HEK293 (cell line): ENCODE results near the gene NFS1.
"Not testable (repeated sequence)": the region's sequence is repeated elsewhere in the genome, so short reads cannot be mapped to it uniquely, and the experiment has no call there.

Experiments used
- ATF2 ChIP-seq: fragments of 450-650 bp; formaldehyde crosslinking; IDR thresholded peaks from 2 replicates; pipeline ENCODE4 v1.5.1; 2016; ENCODE audit warnings: missing biosample characterization, missing genetic modification characterization, low read depth
- CTCF ChIP-seq: fragments of 450-650 bp; formaldehyde crosslinking; IDR thresholded peaks from 2 replicates; pipeline ENCODE4 v1.5.1; 2016; ENCODE audit warnings: missing biosample characterization, missing genetic modification characterization
- GLI2 ChIP-seq: fragments of 450-650 bp; formaldehyde crosslinking; IDR thresholded peaks from 2 replicates; pipeline ENCODE4; 2017; ENCODE audit warnings: missing biosample characterization, missing genetic modification characterization, low read depth, borderline replicate concordance
- REST ChIP-seq: fragments of 450-650 bp; formaldehyde crosslinking; IDR thresholded peaks from 2 replicates; pipeline ENCODE4 v1.5.1; 2016; ENCODE audit warnings: missing biosample characterization, missing genetic modification characterization
- ZNF132 ChIP-seq: fragments of 450-650 bp; formaldehyde crosslinking; IDR thresholded peaks from 2 replicates; pipeline ENCODE4 v1.5.1; 2017; ENCODE audit warnings: missing biosample characterization, missing genetic modification characterization, borderline replicate concordance
- ZNF416 ChIP-seq: fragments of 450-650 bp; formaldehyde crosslinking; IDR thresholded peaks from 2 replicates; pipeline ENCODE4 v1.5.1; 2016; ENCODE audit warnings: missing biosample characterization, missing genetic modification characterization
- ZNF548 ChIP-seq: fragments of 450-650 bp; formaldehyde crosslinking; IDR thresholded peaks from 2 replicates; pipeline ENCODE4 v1.5.1; 2016; ENCODE audit warnings: missing biosample characterization, missing genetic modification characterization
- ZNF549 ChIP-seq: fragments of 450-650 bp; IDR thresholded peaks from 2 replicates; pipeline ENCODE4 v1.5.1; 2018; ENCODE audit warnings: missing biosample characterization, missing genetic modification characterization, mild to moderate bottlenecking, inconsistent platforms, moderate library complexity

GRCh38 chr20:35718321-35718720 lies 19.2 kb upstream of the NFS1 start:
- TF ChIP-seq GLI2 (tag by site-specific recombination); ZNF132 (tag by site-specific recombination); REST (tag by site-specific recombination); ZNF548 (tag by site-specific recombination); CTCF (tag by site-specific recombination); ZNF416; ZNF549 (tag by site-specific recombination); ATF2 (tag by site-specific recombination): not testable (repeated sequence)
